Left renal pelvis (tissue), 4 donors: ENCODE measurements around the gene GPRIN1. TPM values are rescaled to one million over a fixed set of nuclear protein-coding genes. Genes with fewer than 3 reads are reported as not detected.
A peak's percentile ranks its signal among the peaks of the same experiment; 100 is the strongest.
"Not testable (repeated sequence)": the region's sequence is repeated elsewhere in the genome, so short reads cannot be mapped to it uniquely, and the experiment has no call there.

ENCODE experiments used
- DNase-seq, 4 donors: peaks; one replicate each; pipeline ENCODE4 v3.0.0-alpha.2; 2013; ENCODE audit warnings: low read depth in 4 of 4, low spot score in 3 of 4
- polyA plus RNA-seq, 4 donors: library from polyadenylated mRNA; unstranded; fragments of 120-200 nt; gene quantifications; one replicate each; pipeline ENCODE4 v1.2.1, GENCODE V29; 2013; ENCODE audit not compliant: insufficient read length in 4 of 4

The GPRIN1 gene
- polyA plus RNA-seq, 4 donors = 1.3 to 1.9 (median 1.4) TPM

DNA sequence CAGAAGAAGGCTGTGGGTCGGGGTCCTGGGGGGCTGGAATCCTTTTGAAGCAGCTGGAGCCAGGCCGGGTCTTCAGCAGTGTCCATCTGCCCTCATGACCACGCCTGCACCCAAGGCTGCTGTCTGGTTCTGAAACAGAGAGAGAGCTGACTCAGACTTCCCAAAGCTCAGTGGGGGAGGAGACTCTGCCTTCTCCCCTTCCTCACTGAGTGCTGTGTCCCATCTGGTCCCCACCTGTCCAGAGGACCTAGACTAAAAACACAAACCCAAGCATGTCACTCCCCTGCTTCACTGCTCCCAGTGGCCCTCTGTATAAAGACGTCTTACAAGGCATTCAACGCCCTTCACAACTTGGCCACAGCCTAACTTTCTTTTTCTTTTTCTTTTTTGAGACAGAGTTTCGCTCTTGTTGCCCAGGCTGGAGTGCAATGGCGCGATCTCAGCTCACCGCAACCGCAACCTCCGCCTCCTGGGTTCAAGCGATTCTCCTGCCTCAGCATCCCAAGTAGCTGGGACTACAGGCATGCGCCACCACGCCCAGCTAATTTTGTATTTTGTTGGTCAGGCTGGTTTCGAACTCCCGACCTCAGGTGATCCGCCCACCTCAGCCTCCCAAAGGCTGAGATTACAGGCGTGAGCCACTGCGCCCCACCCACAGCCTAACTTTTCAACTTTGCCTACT is 10.1 kb downstream of the GPRIN1 start:
- not testable (repeated sequence) for DNase-seq

DNA sequence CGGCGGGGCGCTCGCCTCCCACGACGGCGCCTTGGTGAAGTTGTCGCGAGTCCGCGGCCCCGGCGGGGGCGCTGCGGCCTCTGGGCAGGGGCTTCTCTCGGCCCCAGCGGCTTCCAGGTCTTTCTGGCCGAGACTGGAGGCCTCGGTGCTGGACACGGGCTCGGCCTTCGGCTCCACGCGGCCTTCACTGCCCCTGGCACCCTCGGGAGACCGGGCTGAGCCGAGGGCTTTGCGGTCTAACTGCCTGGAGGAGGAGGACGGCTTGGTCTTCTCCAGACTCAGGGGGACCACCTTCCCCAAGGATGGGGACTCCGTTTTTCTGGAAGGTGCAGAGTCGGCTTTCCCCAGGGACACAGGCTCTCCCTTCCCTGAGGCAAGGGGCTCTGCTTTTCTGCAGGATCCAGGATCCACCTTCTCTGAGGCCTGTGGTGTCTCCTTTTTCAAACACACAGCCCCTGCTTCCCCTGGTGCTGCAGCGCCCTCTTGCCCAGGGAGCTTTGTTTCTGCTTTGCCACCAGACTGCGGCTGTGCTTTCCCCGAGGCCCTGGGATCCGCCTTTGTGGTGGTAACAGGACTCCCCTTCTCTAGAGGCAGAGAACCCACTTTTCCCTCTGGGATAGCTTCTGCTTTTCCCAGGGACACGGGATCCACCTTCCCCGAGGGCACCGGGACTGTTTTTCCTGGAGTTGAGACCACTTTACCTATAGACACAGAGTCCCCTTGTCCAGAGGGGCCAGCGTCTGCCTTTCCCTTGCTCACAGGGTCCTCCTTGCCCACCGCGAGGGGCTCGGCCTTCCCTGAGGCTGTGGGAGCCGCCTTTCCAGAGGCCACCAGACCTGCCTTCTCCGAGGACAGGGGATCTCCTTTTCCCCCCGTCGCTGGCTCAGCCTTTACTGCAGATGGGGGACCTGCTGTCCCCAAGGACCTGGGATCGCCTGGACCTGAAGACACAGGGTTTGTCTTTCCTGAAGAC is 12.3 kb downstream of the GPRIN1 start:
- no peak for DNase-seq

DNA sequence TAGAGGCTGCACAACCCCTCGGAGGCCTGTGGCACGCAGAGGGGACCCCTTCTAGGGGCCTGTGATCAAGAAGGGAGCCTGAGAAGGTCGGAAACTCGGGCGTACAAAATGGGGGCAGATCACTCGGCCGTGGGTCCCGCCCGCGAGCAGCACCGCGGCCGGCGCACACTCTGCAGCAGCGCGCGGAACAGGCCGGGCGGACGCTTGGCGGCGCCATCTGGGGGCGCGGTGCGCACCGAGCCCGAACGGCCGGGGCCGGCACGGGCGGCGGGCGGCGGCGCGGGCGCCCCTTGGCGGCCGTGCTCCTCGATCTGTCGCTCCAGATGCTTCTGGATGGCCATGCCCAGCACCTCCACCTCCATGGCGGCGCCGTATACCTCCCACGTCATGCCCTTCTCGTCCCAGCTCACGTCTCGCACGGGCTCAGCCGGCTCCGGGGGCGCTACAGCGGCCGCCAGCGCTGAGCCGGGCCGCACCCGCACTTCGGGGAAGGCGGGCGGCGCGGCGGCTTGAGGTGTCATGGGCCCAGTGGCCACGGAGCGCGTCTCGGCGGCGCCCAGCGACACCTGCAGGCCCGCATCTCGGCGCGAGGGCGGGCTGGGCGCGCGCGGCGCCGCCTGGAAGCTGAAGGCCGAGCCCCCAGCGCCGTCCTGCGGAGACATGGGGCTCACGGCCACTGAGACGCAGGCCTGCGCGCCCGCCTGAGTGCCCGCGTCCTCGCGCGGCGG is 13.1 kb downstream of the GPRIN1 start:
- no peak for DNase-seq

DNA sequence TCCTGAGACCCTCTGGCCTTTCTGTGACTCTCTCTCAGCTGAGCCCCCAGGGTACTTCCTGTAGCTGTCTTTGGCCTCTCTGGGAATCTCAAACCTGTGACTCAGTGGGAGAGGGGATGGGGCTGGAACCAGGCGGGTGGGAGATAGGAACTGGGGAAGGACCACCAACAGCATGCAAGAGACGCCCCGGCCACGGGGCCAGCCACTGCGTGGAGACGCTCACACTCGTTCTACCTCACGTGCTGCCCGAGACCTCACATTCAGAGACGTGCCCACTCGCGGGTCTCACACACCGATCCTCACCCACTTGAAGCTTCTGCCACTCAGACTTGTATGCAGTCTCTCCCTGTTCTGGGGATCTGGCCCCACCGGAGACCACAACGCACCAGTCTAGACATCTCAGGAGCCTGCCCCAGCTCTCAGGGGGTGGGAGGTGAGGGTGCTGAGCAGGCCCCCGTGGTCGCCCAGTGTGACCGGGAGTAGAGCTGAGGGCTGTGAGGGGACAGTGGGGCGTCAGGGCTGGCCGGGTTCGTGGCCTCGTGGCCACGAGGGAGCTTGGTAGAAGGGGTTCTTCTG is 13.8 kb downstream of the GPRIN1 start:
- DNase-seq = no peak

DNA sequence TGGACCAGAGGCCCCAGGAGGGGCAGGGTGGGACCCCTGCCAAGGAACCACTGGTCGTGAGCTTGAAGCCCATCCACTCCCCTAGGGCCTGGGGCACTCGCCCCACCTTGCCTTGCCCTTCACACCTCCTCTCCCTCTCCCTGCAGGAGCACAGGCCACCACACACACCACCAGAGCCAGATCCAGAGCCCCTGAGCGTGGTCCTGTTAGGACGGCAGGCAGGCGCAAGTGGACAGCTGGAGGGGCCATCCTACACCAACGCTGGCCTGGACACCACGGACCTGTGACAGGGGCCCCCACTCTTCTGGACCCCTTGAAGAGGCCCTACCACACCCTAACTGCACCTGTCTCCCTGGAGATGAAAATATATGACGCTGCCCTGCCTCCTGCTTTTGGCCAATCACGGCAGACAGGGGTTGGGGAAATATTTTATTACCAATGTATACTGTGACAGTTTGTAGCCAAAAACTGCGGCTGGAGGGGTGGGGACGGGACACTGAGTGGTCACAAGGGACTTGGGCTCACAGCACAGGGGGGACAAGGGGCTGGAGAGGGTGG is 14.5 kb downstream of the GPRIN1 start:
- DNase-seq = no peak

DNA sequence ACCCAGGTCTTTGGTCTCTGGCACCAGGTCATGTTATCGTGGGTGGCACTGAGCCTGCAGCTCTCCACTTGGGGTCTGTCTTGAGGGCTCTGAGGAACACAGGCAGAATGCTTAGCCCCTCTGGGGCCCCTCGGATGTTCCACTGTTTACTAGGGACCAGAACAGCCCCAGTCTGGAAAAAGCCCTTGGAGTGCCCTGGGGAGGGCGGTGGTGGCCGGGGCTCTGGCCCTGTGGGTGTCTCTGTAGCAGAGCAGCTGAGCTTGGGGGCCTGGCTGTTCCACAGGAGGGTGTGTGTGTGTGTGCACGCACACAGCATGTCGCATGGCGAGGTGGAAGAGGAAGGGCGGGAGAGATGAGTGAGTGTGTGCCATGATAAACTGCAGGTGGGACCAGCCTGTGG is 15.4 kb downstream of the GPRIN1 start:
- DNase-seq = no peak

DNA sequence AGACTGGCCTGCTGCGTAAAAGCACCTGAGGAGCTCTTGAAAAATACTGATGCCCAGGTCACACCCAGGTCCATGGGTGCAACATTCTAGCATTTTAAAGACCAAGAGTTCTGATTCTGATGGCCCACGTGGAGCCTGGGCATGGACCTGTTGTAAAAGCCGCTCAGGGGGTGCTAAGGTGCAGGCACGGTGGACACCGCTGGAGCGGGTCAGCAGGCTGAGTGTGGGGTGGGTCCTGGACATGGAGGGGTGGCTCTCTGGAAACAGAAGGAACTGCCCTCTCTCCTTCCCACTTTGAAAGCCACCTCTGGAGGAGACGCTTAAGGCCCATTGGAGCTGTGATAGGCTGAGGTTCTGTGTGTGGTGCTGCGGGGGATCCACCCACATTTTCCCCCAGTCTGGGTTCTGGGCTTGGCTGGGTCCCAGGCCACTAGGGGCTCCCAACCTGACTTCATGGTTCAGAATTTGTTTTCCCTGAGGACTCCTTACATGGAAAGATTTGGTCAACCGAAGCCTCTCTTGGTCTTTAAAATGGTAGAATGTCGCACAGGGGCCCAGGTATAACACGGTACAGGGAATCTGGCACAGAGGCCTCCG is 16.6 kb downstream of the GPRIN1 start:
- DNase-seq = no peak

DNA sequence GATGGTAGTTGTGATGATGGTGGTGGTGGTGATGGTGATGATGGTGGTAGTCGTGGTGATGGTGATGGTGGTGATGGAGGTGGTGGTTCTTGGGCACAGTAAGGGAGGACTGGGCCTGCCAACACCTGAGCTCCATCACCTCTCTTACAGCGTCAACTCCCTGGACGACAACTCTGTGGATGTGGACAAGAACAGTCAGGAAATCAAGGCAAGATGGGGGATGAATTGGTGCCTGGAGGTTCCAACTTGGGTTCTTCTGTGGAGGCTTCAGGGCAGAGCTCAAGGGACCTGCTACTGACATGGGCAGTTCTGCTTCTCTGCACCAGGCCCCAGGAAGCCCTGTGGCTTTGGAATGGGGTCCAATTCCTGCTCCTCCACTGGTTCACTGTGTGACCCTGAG is 17.4 kb downstream of the GPRIN1 start:
- no peak for DNase-seq

DNA sequence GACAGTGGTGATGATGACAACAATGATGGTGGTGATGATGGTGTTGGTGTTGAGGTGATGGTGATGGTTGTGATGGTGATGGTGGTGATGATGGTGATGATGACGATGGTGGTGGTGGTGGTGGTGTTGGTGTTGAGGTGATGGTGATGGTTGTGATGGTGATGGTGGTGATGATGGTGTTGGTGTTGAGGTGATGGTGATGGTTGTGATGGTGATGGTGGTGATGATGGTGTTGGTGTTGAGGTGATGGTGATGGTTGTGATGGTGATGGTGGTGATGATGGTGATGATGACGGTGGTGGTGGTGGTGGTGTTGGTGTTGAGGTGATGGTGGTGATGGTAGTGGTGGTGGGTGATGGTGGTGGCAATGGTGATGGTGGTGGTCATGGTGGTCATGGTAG is 18.3 kb downstream of the GPRIN1 start:
- DNase-seq = not testable (repeated sequence)

DNA sequence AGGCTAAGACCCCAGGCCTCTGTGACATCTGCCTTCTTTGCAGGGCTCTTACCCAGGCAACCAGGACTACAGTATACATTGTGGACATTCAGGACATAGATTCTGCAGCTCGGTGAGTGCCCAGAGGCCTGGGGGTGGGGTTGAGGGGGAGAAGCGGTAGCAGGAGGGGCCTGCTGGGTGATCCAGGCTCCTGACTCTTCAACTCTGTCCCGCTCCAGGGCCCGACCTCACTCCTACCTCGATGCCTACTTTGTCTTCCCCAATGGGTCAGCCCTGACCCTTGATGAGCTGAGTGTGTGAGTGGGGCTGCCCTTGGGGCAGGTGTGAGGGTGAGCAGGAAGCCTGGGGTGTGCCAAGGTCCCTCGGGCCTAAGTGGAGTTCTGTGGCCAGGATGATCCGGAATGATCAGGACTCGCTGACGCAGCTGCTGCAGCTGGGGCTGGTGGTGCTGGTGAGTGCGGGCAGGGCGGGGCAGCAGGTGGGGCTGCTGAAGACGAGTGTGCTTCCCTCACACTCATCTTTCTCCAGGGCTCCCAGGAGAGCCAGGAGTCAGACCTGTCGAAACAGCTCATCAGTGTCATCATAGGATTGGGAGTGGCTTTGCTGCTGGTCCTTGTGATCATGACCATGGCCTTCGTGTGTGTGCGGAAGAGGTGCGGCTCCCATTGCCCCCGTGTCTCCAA is 19.8 kb downstream of the GPRIN1 start:
- no peak for DNase-seq

DNA sequence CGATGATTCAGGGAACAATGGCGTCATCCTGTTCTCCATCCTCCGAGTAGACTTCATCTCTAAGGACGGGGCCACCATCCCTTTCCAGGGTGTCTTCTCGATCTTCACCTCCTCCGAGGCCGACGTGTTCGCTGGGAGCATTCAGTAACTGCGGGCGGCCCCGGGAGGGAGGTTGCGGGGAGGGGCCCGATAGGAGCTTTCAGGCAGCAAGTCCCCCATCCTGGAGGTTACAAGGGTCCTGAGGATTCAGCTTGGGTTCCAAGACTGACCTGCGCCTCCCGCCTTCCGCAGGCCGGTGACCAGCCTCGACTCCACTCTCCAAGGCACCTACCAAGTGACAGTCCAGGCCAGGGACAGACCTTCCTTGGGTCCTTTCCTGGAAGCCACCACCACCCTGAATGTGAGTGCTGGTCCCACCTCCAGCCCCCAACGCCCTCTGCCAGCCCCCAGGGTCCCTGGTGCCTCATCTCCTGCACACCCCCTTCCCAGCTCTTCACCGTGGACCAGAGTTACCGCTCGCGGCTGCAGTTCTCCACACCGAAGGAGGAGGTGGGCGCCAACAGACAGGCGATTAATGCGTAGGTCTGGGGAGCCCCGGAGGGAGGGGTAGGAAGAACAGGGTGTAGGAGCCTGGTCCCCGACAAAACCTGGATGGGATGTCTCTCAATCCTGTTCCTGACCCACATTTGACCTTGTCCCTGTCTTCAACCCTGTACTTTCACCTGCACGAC is 20.8 kb downstream of the GPRIN1 start:
- no peak for DNase-seq

DNA sequence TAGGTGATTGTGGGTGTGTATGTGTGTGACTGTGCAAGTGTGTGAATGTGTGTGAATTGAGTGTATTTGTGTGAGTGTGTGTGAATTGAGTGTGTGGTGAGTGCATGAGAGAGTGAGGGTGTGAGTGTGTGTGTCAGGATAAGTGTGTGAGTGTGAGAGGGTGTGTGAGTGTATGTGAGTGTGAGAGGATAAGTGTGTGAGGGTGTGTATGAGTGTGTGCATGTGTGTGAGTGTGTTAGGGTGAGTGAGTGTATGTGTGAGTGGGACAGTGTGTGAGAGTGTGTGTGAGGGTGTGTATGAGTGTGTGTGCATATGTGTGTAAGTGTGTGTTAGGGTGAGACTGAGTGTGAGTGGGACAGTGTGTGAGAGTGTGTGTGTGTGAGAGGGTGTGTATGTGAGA is 21.7 kb downstream of the GPRIN1 start:
- DNase-seq = no peak

DNA sequence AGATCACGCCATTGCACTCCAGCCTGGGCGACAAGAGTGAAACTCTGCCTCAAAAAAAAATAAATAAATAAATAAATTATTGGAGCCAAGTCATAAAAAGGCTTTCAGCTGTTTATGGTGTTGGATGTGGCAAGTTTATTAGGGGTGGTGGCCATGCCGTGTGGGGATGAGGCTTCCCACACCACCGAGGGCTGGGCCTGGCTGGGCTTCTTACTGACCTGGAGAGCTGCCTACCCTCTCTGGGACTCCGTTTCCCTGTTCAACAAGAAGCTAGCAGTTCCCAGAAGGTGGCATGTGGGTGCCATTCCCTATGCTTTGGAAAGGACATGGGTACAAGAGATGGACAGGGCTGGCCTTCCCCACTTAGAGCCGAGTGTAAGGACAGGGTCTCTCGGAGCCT is 22.6 kb downstream of the GPRIN1 start:
- DNase-seq = no peak

DNA sequence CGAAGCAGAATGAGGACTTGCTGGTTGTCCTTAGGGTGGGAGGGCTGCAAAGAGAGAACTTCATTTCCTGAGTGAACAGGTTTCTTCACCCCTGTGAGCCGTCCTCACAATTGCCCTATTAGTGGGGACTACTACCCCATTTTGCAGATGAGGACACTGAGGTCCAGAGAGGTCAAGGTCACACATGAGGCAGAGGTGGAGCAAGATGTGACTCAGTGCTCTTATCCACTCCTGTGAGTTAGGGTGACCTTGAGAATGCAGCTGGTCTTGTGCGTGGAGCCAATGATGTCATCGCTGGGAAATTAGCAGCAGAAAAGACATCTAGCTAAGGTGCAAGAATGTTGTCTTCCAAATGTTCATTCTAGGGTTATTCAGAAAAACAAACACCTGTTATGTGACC is 26.9 kb downstream of the GPRIN1 start:
- DNase-seq = no peak

DNA sequence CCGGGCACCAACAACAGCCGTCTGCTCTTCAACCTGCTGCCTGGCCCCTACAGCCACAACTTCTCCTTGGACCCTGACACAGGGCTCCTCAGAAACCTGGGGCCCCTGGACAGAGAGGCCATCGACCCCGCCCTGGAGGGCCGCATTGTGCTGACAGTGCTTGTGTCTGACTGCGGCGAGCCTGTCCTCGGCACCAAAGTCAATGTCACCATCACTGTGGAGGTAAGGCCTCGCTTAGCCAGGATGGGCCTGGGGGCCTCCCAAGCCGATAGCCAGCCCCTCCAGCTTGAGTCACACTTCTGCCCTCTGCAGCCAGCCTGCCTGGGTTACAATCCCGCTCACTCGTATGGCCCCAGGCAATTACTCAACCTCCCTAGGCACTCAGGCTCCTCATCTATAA is 28.6 kb downstream of the GPRIN1 start:
- DNase-seq = no peak

DNA sequence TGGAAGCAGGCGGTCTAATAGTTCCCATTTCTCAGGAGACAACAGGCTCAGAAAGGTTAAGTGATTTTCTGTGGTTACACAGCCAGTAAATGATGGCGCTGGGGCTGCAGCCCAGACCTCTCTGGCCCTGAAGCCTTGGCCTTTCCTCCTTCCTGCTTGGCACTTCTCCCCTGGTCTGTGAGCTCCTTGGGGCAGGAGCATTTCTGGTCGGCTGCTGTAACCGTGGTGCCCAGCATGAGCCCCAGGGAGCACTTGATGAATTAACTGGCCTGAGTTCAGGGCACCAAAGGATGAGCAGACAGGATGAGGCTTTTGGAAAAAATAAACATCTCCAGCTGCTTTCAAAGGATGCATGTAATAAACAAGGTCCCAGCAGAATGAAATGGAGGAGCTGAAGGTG is 30.6 kb downstream of the GPRIN1 start:
- DNase-seq = no peak

DNA sequence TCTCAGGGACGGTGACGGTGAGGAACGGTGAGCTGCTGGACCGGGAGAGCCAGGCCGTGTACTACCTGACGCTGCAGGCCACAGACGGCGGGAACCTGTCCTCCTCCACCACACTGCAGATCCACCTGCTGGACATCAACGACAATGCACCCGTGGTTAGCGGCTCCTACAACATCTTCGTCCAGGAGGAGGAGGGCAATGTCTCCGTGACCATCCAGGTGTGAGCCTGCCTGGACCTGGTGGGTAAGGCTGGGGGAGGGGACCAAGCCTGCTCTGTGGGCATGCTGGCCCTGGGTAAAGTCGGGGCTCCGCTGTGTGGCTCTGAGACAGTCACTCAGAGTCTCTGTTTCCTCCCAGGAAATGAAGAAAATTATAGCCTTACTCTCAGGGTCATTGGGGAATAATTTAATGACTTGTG is 31.6 kb downstream of the GPRIN1 start:
- DNase-seq = peak in 2 of 4 donors; percentile 29 to 36

DNA sequence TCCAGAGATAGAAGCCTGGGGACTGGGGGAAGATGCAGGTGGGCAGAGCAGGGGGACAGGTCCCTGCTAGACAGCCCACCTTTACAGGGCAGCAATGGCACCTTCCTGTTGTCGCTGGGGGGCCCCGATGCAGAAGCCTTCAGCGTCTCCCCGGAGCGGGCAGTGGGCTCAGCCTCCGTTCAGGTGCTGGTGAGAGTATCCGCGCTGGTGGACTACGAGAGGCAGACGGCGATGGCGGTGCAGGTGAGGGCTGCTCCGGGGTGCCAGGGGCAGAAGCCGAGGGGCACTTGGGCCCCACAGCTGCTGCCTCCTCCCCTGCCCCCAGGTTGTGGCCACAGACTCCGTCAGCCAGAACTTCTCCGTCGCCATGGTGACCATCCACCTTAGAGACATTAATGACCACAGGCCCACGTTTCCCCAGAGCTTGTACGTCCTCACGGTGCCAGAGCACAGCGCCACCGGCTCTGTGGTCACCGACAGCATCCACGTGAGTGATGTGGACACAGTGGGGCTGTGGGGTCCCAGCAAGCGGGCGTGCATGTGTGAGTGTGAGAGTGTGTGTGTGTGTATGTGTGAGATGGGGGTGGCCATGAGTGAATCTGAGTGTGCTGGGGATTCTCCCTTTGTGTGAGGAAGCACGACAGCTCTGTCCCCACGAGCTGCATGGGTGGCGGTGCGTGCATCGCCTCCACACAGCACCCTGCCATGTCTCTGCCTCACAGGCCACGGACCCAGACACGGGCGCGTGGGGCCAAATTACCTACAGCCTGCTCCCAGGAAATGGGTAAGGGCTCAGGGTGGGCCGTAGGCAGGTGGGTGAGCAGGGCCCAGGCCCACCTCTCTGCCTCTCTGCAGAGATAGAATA is 32.4 kb downstream of the GPRIN1 start:
- DNase-seq = peak in 1 of 4 donors; percentile 29
